ENCODE data around the gene DAG1. TPM values are rescaled to one million over a fixed set of nuclear protein-coding genes. Genes with fewer than 3 reads are reported as not detected.

DAG1 gene
- total RNA-seq, 1 experiment from 2014 or later, result 99.9 TPM

DNA sequence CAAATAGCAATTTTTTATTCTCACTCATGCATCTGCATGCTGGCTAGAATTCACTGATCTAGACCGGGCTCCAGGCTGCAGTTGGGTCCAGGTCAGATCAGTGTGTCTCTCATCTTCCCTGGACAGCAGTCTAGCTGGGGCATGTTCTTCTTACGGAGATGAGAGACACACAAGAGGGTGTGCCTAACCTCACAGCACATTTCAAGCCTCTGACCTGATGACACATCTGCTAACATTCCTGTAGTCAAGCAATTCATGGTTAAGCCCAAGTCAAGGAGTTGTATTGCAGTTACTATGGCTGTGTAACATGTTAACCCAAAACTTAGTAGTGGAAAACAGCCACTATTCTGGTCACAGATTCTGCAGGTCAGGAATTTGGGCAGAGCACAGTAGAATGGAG is 97.3 kb downstream of the DAG1 start:
- ChIA-PET CTCF (interaction anchor here (1.4 kb wide), 2 partner anchors 28 to 104 kb away, joined by 5 to 10 read pairs; no protein-coding TSS in a partner anchor), POLR2A (interaction anchor here (0.8 kb wide), 1 partner anchor 13 kb away, joined by 3 read pairs; the partner anchor contains the start of gene BSN), RAD21 (ENCODE audit: low non-redundant PET in 1 of 2, low total read pairs in 2 of 2, uncharacterized antibody in 2 of 2, unreplicated experiment in 2 of 2) (no interaction called here)
- no peak overlapping the region for H3K27ac ChIP-seq (ENCODE audit: low read depth, low read length)
- H3K36me3 ChIP-seq (ENCODE audit: control insufficient read depth in 1 of 2, insufficient read depth in 2 of 2, low read length in 2 of 2), result no peaks in the 10 kb centered on the region
- H3K27me3 ChIP-seq (ENCODE audit: insufficient read depth, low read length), result 0 out of 2 replicates have a peak, but pooled peaks cover under 1% of the 10 kb centered on the region
- no peak for TF ChIP-seq ELF1 (IDR thresholded peaks at IDR 0.05; ENCODE audit: borderline replicate concordance, low read depth)
- TF ChIP-seq, protein P1, sequence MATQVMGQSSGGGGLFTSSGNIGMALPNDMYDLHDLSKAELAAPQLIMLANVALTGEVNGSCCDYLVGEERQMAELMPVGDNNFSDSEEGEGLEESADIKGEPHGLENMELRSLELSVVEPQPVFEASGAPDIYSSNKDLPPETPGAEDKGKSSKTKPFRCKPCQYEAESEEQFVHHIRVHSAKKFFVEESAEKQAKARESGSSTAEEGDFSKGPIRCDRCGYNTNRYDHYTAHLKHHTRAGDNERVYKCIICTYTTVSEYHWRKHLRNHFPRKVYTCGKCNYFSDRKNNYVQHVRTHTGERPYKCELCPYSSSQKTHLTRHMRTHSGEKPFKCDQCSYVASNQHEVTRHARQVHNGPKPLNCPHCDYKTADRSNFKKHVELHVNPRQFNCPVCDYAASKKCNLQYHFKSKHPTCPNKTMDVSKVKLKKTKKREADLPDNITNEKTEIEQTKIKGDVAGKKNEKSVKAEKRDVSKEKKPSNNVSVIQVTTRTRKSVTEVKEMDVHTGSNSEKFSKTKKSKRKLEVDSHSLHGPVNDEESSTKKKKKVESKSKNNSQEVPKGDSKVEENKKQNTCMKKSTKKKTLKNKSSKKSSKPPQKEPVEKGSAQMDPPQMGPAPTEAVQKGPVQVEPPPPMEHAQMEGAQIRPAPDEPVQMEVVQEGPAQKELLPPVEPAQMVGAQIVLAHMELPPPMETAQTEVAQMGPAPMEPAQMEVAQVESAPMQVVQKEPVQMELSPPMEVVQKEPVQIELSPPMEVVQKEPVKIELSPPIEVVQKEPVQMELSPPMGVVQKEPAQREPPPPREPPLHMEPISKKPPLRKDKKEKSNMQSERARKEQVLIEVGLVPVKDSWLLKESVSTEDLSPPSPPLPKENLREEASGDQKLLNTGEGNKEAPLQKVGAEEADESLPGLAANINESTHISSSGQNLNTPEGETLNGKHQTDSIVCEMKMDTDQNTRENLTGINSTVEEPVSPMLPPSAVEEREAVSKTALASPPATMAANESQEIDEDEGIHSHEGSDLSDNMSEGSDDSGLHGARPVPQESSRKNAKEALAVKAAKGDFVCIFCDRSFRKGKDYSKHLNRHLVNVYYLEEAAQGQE (IDR thresholded peaks at IDR 0.05; ENCODE audit: low read depth), result no peak
- TF ChIP-seq ZNF274 (IDR thresholded peaks at IDR 0.05; ENCODE audit: low read depth, low read length), result no peak
- no peak for TF ChIP-seq EGR1 (IDR thresholded peaks at IDR 0.05; ENCODE audit: low read depth)
- TF ChIP-seq POLR2A (IDR thresholded peaks at IDR 0.05; ENCODE audit: borderline replicate concordance, extremely low read depth, insufficient read depth, insufficient read length), result no peak
- no peak for TF ChIP-seq FOSL1 (IDR thresholded peaks at IDR 0.05; ENCODE audit: low read depth)
- TF ChIP-seq, protein P2, sequence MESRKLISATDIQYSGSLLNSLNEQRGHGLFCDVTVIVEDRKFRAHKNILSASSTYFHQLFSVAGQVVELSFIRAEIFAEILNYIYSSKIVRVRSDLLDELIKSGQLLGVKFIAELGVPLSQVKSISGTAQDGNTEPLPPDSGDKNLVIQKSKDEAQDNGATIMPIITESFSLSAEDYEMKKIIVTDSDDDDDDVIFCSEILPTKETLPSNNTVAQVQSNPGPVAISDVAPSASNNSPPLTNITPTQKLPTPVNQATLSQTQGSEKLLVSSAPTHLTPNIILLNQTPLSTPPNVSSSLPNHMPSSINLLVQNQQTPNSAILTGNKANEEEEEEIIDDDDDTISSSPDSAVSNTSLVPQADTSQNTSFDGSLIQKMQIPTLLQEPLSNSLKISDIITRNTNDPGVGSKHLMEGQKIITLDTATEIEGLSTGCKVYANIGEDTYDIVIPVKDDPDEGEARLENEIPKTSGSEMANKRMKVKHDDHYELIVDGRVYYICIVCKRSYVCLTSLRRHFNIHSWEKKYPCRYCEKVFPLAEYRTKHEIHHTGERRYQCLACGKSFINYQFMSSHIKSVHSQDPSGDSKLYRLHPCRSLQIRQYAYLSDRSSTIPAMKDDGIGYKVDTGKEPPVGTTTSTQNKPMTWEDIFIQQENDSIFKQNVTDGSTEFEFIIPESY (IDR thresholded peaks at IDR 0.05; ENCODE audit: extremely low read depth, insufficient replicate concordance, low read length), result no peak
- TF ChIP-seq, protein P3, sequence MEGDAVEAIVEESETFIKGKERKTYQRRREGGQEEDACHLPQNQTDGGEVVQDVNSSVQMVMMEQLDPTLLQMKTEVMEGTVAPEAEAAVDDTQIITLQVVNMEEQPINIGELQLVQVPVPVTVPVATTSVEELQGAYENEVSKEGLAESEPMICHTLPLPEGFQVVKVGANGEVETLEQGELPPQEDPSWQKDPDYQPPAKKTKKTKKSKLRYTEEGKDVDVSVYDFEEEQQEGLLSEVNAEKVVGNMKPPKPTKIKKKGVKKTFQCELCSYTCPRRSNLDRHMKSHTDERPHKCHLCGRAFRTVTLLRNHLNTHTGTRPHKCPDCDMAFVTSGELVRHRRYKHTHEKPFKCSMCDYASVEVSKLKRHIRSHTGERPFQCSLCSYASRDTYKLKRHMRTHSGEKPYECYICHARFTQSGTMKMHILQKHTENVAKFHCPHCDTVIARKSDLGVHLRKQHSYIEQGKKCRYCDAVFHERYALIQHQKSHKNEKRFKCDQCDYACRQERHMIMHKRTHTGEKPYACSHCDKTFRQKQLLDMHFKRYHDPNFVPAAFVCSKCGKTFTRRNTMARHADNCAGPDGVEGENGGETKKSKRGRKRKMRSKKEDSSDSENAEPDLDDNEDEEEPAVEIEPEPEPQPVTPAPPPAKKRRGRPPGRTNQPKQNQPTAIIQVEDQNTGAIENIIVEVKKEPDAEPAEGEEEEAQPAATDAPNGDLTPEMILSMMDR (IDR thresholded peaks at IDR 0.05 in 2 of 3, conservative IDR thresholded peaks at IDR 0.05 in 1 of 3; ENCODE audit: borderline replicate concordance in 1 of 3, insufficient read depth in 1 of 3, low read depth in 2 of 3, low read length in 2 of 3), result no peak
- TF ChIP-seq SIN3A (IDR thresholded peaks at IDR 0.05; ENCODE audit: low read depth), result no peak
- no peak for TF ChIP-seq YY1 (IDR thresholded peaks at IDR 0.05; ENCODE audit: extremely low read depth, insufficient replicate concordance, low read depth, low read length)
- H3K9me2 ChIP-seq (ENCODE audit: insufficient read depth), result no peaks in the 10 kb centered on the region
- intact Hi-C loops (cut with micrococcal nuclease), result no loop called here
- no peaks in the 10 kb centered on the region for H3K9me3 ChIP-seq (ENCODE audit: control insufficient read depth in 1 of 2, insufficient read depth in 1 of 2, low read depth in 1 of 2, low read length in 2 of 2)
- no peak overlapping the region for H3K4me2 ChIP-seq (ENCODE audit: low read length)
- no peaks in the 10 kb centered on the region for H3K79me2 ChIP-seq (ENCODE audit: insufficient read depth, low read length)
- H3K4me1 ChIP-seq (ENCODE audit: control insufficient read depth in 1 of 2, insufficient read depth in 2 of 2, low read length in 2 of 2), result peaks cover 0 to 4% of the 10 kb centered on the region in 2 experiments; a peak in 1 of 4 replicates
- no peak overlapping the region for H2AFZ ChIP-seq (ENCODE audit: low read depth, low read length, poor library complexity, severe bottlenecking)
- H4K20me1 ChIP-seq (ENCODE audit: insufficient read depth), result no peaks in the 10 kb centered on the region
- DNase-seq (ENCODE audit: low read depth, low spot score), result no peak
- no peak for ATAC-seq
- H3K9ac ChIP-seq (ENCODE audit: low read length), result no peak overlapping the region
- H3K4me3 ChIP-seq (replicated peaks in 1 of 2; ENCODE audit: low read depth in 1 of 2, low read length in 2 of 2), result no peak overlapping the region
- BruUV-seq (replicated peaks), result no TSS peak

All from HCT116 (cell line).